Activated CD4-positive, alpha-beta memory T cell treated with anti-CD3 and anti-CD28 coated beads for 36 hours (primary cell): Measurements from ENCODE around the gene STOML3. TPM values are rescaled to one million over a fixed set of nuclear protein-coding genes. Genes with fewer than 3 reads are reported as not detected.

Source experiments
- CTCF ChIA-PET: fragments of 350-600 bp; sonication (Branson Sonifier 250); formaldehyde crosslinking; loops from one replicate; lab custom pipeline; 2021; ENCODE audit warnings: antibody characterized with exemption, inconsistent platforms; lab: Charles Lee
- POLR2A ChIA-PET: fragments of 350-600 bp; sonication (Branson Sonifier 250); formaldehyde crosslinking; loops from one replicate; lab custom pipeline; 2021; ENCODE audit warnings: antibody characterized with exemption; lab: Charles Lee
- DNase-seq: peaks from one replicate; pipeline ENCODE4 v3.0.0-alpha.2; 2020
- H3K27ac Mint-ChIP-seq: one replicate; pipeline ENCODE4 v1.8.0; 2021; ENCODE audit warnings: mixed read lengths
- H3K27me3 Mint-ChIP-seq: one replicate; pipeline ENCODE4 v1.8.0; 2021; ENCODE audit warnings: mixed read lengths
- H3K36me3 Mint-ChIP-seq: one replicate; pipeline ENCODE4 v1.8.0; 2021; ENCODE audit warnings: mixed read lengths
- H3K4me1 Mint-ChIP-seq: one replicate; pipeline ENCODE4 v1.8.0; 2021; ENCODE audit warnings: low read depth, mixed read lengths
- H3K4me3 Mint-ChIP-seq: one replicate; pipeline ENCODE4 v1.8.0; 2021; ENCODE audit warnings: mild to moderate bottlenecking, mixed read lengths
- H3K9me3 Mint-ChIP-seq: one replicate; pipeline ENCODE4 v1.8.0; 2021; ENCODE audit warnings: mixed read lengths
- intact Hi-C: fragments of 100-400 bp; cut with micrococcal nuclease; formaldehyde crosslinking; loops from one replicate; pipeline ENCODE4 v1.15.1; 2023
- total RNA-seq, 2 experiments: library from RNA; stranded (reverse); gene quantifications; one replicate each; pipeline ENCODE4 v1.2.3, GENCODE V29; 2021

Gene STOML3
- not detected for total RNA-seq

GRCh38 chr13:38990693-38991092 is at the start of gene STOML3:
TSS of gene STOML3 (minus strand) at chr13:38990831. CDS start at chr13:38990721, 110 bp downstream.
- no peak within 1 kb of the TSS for H3K4me3 Mint-ChIP-seq
- CTCF ChIA-PET, result no interaction called here
- intact Hi-C loops, result no loop called here
- no peak for DNase-seq
- H3K4me1 Mint-ChIP-seq, result no peaks in the 10 kb centered on the region
- no peaks in the 10 kb centered on the region for H3K36me3 Mint-ChIP-seq
- no peaks in the 10 kb centered on the region for H3K27me3 Mint-ChIP-seq
- H3K27ac Mint-ChIP-seq, result no peak within 1 kb of the TSS
- no peaks in the 10 kb centered on the region for H3K9me3 Mint-ChIP-seq
- POLR2A ChIA-PET, result no interaction called here

GRCh38 chr13:39040206-39040605 is 49.6 kb upstream of the STOML3 start:
- Mint-ChIP-seq H3K9me3 (no peaks in the 10 kb centered on the region), H3K27ac (peak overlapping the region; percentile 43), H3K4me1 (peaks cover 30% of the 10 kb centered on the region), H3K4me3 (peak overlapping the region; percentile 31), H3K27me3 (no peaks in the 10 kb centered on the region), H3K36me3 (peaks cover 16% of the 10 kb centered on the region)
- DNase-seq, result no peak
- ChIA-PET POLR2A (no interaction called here), CTCF (interaction anchor here (1.0 to 1.4 kb wide), 2 partner anchors 11 to 576 kb away, joined by 3 to 4 read pairs; no protein-coding TSS in a partner anchor)
- intact Hi-C loops, result no loop called here

- Mint-ChIP-seq H3K27ac (peak overlapping the region; percentile 95), H3K4me3 (peak overlapping the region; percentile 89), H3K4me1 (peaks cover 31% of the 10 kb centered on the region), H3K9me3 (no peaks in the 10 kb centered on the region), H3K27me3 (no peaks in the 10 kb centered on the region), H3K36me3 (peaks cover 9% of the 10 kb centered on the region)
- ChIA-PET CTCF (interaction anchor here (1.0 to 1.8 kb wide), 2 partner anchors 574 to 577 kb away, joined by 4 to 7 read pairs; no protein-coding TSS in a partner anchor), POLR2A (interaction anchor here (0.6 to 2.3 kb wide), 5 partner anchors 15 to 269 kb away, joined by 3 to 10 read pairs (median 3); no protein-coding TSS in a partner anchor)
- intact Hi-C loops, result loop anchor here (2.0 to 10.0 kb wide), 6 partner anchors 56 to 1626 kb away; partner anchors contain the start of genes FOXO1 and LHFPL6
- no peak for DNase-seq
Measured at GRCh38 chr13:39039041-39039440, 48.4 kb upstream of the STOML3 start.

- H3K4me1 Mint-ChIP-seq, result peaks cover 35% of the 10 kb centered on the region
- intact Hi-C loops, result loop anchor here (1.0 to 10.0 kb wide), 9 partner anchors 56 to 1626 kb away; partner anchors contain the start of genes COG6, FOXO1, LHFPL6 and UFM1
- H3K36me3 Mint-ChIP-seq, result peaks cover 9% of the 10 kb centered on the region
- H3K9me3 Mint-ChIP-seq, result no peaks in the 10 kb centered on the region
- peak overlapping the region; percentile 95 for H3K27ac Mint-ChIP-seq
- peak overlapping the region; percentile 89 for H3K4me3 Mint-ChIP-seq
- POLR2A ChIA-PET, result interaction anchor here (0.6 to 2.3 kb wide), 5 partner anchors 15 to 269 kb away, joined by 3 to 10 read pairs (median 3); no protein-coding TSS in a partner anchor
- CTCF ChIA-PET, result interaction anchor here (0.6 to 1.8 kb wide), 5 partner anchors 12 to 1981 kb away, joined by 3 to 7 read pairs (median 3); no protein-coding TSS in a partner anchor
- H3K27me3 Mint-ChIP-seq, result no peaks in the 10 kb centered on the region
- peak; percentile 83 for DNase-seq
Measured at GRCh38 chr13:39038569-39039030, 48.0 kb upstream of the STOML3 start.

GRCh38 chr13:39037880-39038568 is 47.4 kb upstream of the STOML3 start, which contains the start of the genes NHLRC3 and PROSER1:
TSS of gene NHLRC3 (plus strand) at chr13:39038456. CDS start at chr13:39038640, 184 bp downstream.
TSS of gene PROSER1 (minus strand) at chr13:39038089. CDS start at chr13:39037242, 847 bp downstream.
- DNase-seq, result peak; percentile 87
- ChIA-PET CTCF (interaction anchor here (0.6 to 1.8 kb wide), 8 partner anchors 13 to 1981 kb away, joined by 3 to 7 read pairs (median 4); no protein-coding TSS in a partner anchor), POLR2A (interaction anchor here (0.6 to 2.3 kb wide), 5 partner anchors 14 to 618 kb away, joined by 3 to 10 read pairs (median 3); no protein-coding TSS in a partner anchor)
- Mint-ChIP-seq H3K36me3 (peaks cover 9% of the 10 kb centered on the region), H3K4me1 (peaks cover 36% of the 10 kb centered on the region), H3K27ac (peak within 1 kb of the TSS; percentile 95), H3K27me3 (no peaks in the 10 kb centered on the region), H3K9me3 (no peaks in the 10 kb centered on the region), H3K4me3 (peak within 1 kb of the TSS; percentile 89)
- intact Hi-C loops, result loop anchor here (1.0 to 10.0 kb wide), 9 partner anchors 57 to 1627 kb away; partner anchors contain the start of genes COG6, FOXO1, LHFPL6 and UFM1

- ChIA-PET CTCF (interaction anchor here (0.7 to 1.8 kb wide), 7 partner anchors 14 to 579 kb away, joined by 3 to 7 read pairs (median 4); no protein-coding TSS in a partner anchor), POLR2A (interaction anchor here (1.0 to 2.3 kb wide), 4 partner anchors 10 to 619 kb away, joined by 3 to 10 read pairs (median 8); no protein-coding TSS in a partner anchor)
- peak overlapping the region; percentile 95 for H3K27ac Mint-ChIP-seq
- intact Hi-C loops, result loop anchor here (5.0 to 10.0 kb wide), 3 partner anchors 110 to 1627 kb away; partner anchors contain the start of gene FOXO1
- peaks cover 37% of the 10 kb centered on the region for H3K4me1 Mint-ChIP-seq
- peak overlapping the region; percentile 89 for H3K4me3 Mint-ChIP-seq
- no peaks in the 10 kb centered on the region for H3K27me3 Mint-ChIP-seq
- H3K9me3 Mint-ChIP-seq, result no peaks in the 10 kb centered on the region
- peaks cover 9% of the 10 kb centered on the region for H3K36me3 Mint-ChIP-seq
- no peak for DNase-seq
Measured at GRCh38 chr13:39037410-39037879, 46.8 kb upstream of the STOML3 start.

GRCh38 chr13:39036212-39036611 is 45.6 kb upstream of the STOML3 start:
- ChIA-PET CTCF (interaction anchor here (0.6 to 1.5 kb wide), 4 partner anchors 14 to 580 kb away, joined by 4 to 5 read pairs (median 4); no protein-coding TSS in a partner anchor), POLR2A (interaction anchor here (1.9 kb wide), 1 partner anchor 9 kb away, joined by 8 read pairs; no protein-coding TSS in a partner anchor)
- Mint-ChIP-seq H3K9me3 (no peaks in the 10 kb centered on the region), H3K4me3 (peak overlapping the region; percentile 89), H3K36me3 (peaks cover 13% of the 10 kb centered on the region), H3K27ac (peak overlapping the region; percentile 83), H3K4me1 (peaks cover 44% of the 10 kb centered on the region), H3K27me3 (no peaks in the 10 kb centered on the region)
- intact Hi-C loops, result loop anchor here (5.0 to 10.0 kb wide), 3 partner anchors 111 to 1629 kb away; partner anchors contain the start of gene FOXO1
- peak; percentile 26 for DNase-seq

GRCh38 chr13:39035799-39036198 is 45.2 kb upstream of the STOML3 start:
- Mint-ChIP-seq H3K9me3 (no peaks in the 10 kb centered on the region), H3K4me1 (peaks cover 43% of the 10 kb centered on the region), H3K27me3 (no peaks in the 10 kb centered on the region), H3K27ac (no peak overlapping the region), H3K36me3 (peaks cover 12% of the 10 kb centered on the region), H3K4me3 (peak overlapping the region; percentile 89)
- ChIA-PET CTCF (interaction anchor here (1.5 kb wide), 1 partner anchor 580 kb away, joined by 4 read pairs; no protein-coding TSS in a partner anchor), POLR2A (interaction anchor here (1.9 kb wide), 1 partner anchor 8 kb away, joined by 8 read pairs; no protein-coding TSS in a partner anchor)
- DNase-seq, result no peak
- intact Hi-C loops, result loop anchor here (5.0 to 10.0 kb wide), 3 partner anchors 112 to 1629 kb away; partner anchors contain the start of gene FOXO1

- no peaks in the 10 kb centered on the region for H3K9me3 Mint-ChIP-seq
- no peak for DNase-seq
- no peaks in the 10 kb centered on the region for H3K27me3 Mint-ChIP-seq
- peak overlapping the region; percentile 89 for H3K4me3 Mint-ChIP-seq
- no peak overlapping the region for H3K27ac Mint-ChIP-seq
- CTCF ChIA-PET, result no interaction called here
- peaks cover 37% of the 10 kb centered on the region for H3K4me1 Mint-ChIP-seq
- POLR2A ChIA-PET, result no interaction called here
- H3K36me3 Mint-ChIP-seq, result peaks cover 12% of the 10 kb centered on the region
- intact Hi-C loops, result loop anchor here (5.0 to 10.0 kb wide), 3 partner anchors 112 to 1630 kb away; partner anchors contain the start of gene FOXO1
Measured at GRCh38 chr13:39035204-39035603, 44.6 kb upstream of the STOML3 start.

- POLR2A ChIA-PET, result no interaction called here
- intact Hi-C loops, result loop anchor here (10.0 kb wide), 1 partner anchor 1631 kb away; the partner anchor contains the start of gene FOXO1
- peaks cover 11% of the 10 kb centered on the region for H3K36me3 Mint-ChIP-seq
Measured at GRCh38 chr13:39034085-39034484, 43.5 kb upstream of the STOML3 start.

GRCh38 chr13:39032150-39032549 is 41.5 kb upstream of the STOML3 start:
- intact Hi-C loops, result loop anchor here (10.0 kb wide), 1 partner anchor 1633 kb away; the partner anchor contains the start of gene FOXO1
- Mint-ChIP-seq H3K27ac (no peak overlapping the region), H3K27me3 (no peaks in the 10 kb centered on the region), H3K36me3 (peaks cover 16% of the 10 kb centered on the region), H3K4me1 (peaks cover 29% of the 10 kb centered on the region), H3K4me3 (no peak overlapping the region), H3K9me3 (no peaks in the 10 kb centered on the region)
- ChIA-PET POLR2A (no interaction called here), CTCF (interaction anchor here (0.8 to 1.9 kb wide), 3 partner anchors 15 to 584 kb away, joined by 3 to 5 read pairs (median 5); no protein-coding TSS in a partner anchor)
- no peak for DNase-seq

More at GRCh38 chr13:39034085-39034484, 43.5 kb upstream of the STOML3 start:
- Mint-ChIP-seq H3K27me3 (no peaks in the 10 kb centered on the region), H3K9me3 (no peaks in the 10 kb centered on the region), H3K4me1 (peaks cover 29% of the 10 kb centered on the region), H3K4me3 (no peak overlapping the region), H3K27ac (no peak overlapping the region)
- no peak for DNase-seq
- CTCF ChIA-PET, result interaction anchor here (1.9 kb wide), 1 partner anchor 578 kb away, joined by 5 read pairs; no protein-coding TSS in a partner anchor
